Lower lobe of right lung (tissue), 2 donors: ENCODE results near the gene AVPR2. TPM values are rescaled to one million over a fixed set of nuclear protein-coding genes. Genes with fewer than 3 reads are reported as not detected.

Experiments used
- ATAC-seq, 2 donors: fragments of 200-7000 bp; cut with Tn5 transposase; one replicate each; pipeline ENCODE4 v1.9.1; 2020 to 2022; ENCODE audit warnings: mild to moderate bottlenecking in 2 of 2, moderate library complexity in 2 of 2
- DNase-seq: peaks from one replicate; pipeline ENCODE4 v3.0.0-alpha.2; 2020
- H3K27ac ChIP-seq: fragments of 200-600 bp; one replicate; pipeline ENCODE4 v1.8.0; 2022
- H3K27me3 ChIP-seq: fragments of 200-600 bp; one replicate; pipeline ENCODE4 v1.8.0; 2022; ENCODE audit warnings: low read depth
- H3K36me3 ChIP-seq: fragments of 200-600 bp; one replicate; pipeline ENCODE4 v1.8.0; 2022; ENCODE audit warnings: mild to moderate bottlenecking
- H3K4me1 ChIP-seq: fragments of 200-600 bp; one replicate; pipeline ENCODE4 v1.8.0; 2022
- H3K4me3 ChIP-seq: fragments of 200-600 bp; one replicate; pipeline ENCODE4 v1.8.0; 2022; ENCODE audit warnings: mild to moderate bottlenecking
- H3K9me3 ChIP-seq: fragments of 200-600 bp; one replicate; pipeline ENCODE4 v1.8.0; 2022
- CTCF ChIP-seq: fragments of 200-600 bp; IDR thresholded peaks from one replicate; pipeline ENCODE4 v1.8.0; 2022; ENCODE audit warnings: antibody characterized with exemption, mild to moderate bottlenecking
- intact Hi-C: fragments of 100-400 bp; cut with DNase I; formaldehyde crosslinking; loops from one replicate; pipeline ENCODE4 v1.11.0; 2022
- total RNA-seq: library from RNA; stranded (reverse); fragmentation: NEBNext Ultra II Directional; extraction: Animal tissue kit (Norgen Biotek cat#: 25700); gene quantifications from one replicate; pipeline ENCODE4 v1.2.1, GENCODE V29; 2021
- donor health status: DM: no; HTN: yes; CAD: no; lungs with severe emphysema.

AVPR2 gene
- total RNA-seq, 1 donor from 2014 or later: 1.9 TPM

- ATAC-seq: no peak
- intact Hi-C loops: no loop called here
- H3K9me3 ChIP-seq: no peaks in the 10 kb centered on the region
- H3K4me1 ChIP-seq: peaks cover 13% of the 10 kb centered on the region
- DNase-seq: no peak
- no peak for TF ChIP-seq CTCF
- no peak overlapping the region for H3K27ac ChIP-seq
- no peak overlapping the region for H3K4me3 ChIP-seq
- no peaks in the 10 kb centered on the region for H3K27me3 ChIP-seq
- H3K36me3 ChIP-seq: peaks cover 8% of the 10 kb centered on the region
Observed at GRCh38 chrX:153908219-153908860, 3.9 kb downstream of the AVPR2 start.

GRCh38 chrX:153909024-153909979, 4.8 kb downstream of the AVPR2 start:
- Histone ChIP-seq H3K9me3 (no peaks in the 10 kb centered on the region), H3K36me3 (peaks cover 8% of the 10 kb centered on the region), H3K27me3 (no peaks in the 10 kb centered on the region), H3K27ac (no peak overlapping the region), H3K4me1 (peaks cover 8% of the 10 kb centered on the region), H3K4me3 (no peak overlapping the region)
- ATAC-seq (no peak), DNase-seq (no peak)
- intact Hi-C loops: no loop called here
- no peak for TF ChIP-seq CTCF

- no peaks in the 10 kb centered on the region for H3K27me3 ChIP-seq
- TF ChIP-seq CTCF: no peak
- H3K36me3 ChIP-seq: peaks cover 8% of the 10 kb centered on the region
- ATAC-seq: no peak
- DNase-seq: no peak
- no peak overlapping the region for H3K4me3 ChIP-seq
- H3K27ac ChIP-seq: no peak overlapping the region
- H3K9me3 ChIP-seq: no peaks in the 10 kb centered on the region
- H3K4me1 ChIP-seq: peaks cover 2% of the 10 kb centered on the region
- intact Hi-C loops: no loop called here
Observed at GRCh38 chrX:153909980-153910360, 5.5 kb downstream of the AVPR2 start.

- H3K4me1 ChIP-seq: no peaks in the 10 kb centered on the region
- H3K27ac ChIP-seq: no peak overlapping the region
- no peaks in the 10 kb centered on the region for H3K9me3 ChIP-seq
- H3K4me3 ChIP-seq: no peak overlapping the region
- DNase-seq (no peak), ATAC-seq (no peak)
- no peak for TF ChIP-seq CTCF
- intact Hi-C loops: no loop called here
- H3K27me3 ChIP-seq: no peaks in the 10 kb centered on the region
- H3K36me3 ChIP-seq: peaks cover 8% of the 10 kb centered on the region
Observed at GRCh38 chrX:153910446-153910845, 6.0 kb downstream of the AVPR2 start.

- no peaks in the 10 kb centered on the region for H3K27me3 ChIP-seq
- no peaks in the 10 kb centered on the region for H3K4me1 ChIP-seq
- H3K4me3 ChIP-seq: no peak overlapping the region
- DNase-seq (no peak), ATAC-seq (no peak)
- peaks cover 8% of the 10 kb centered on the region for H3K36me3 ChIP-seq
- no peak for TF ChIP-seq CTCF
- no peaks in the 10 kb centered on the region for H3K9me3 ChIP-seq
- intact Hi-C loops: no loop called here
- no peak overlapping the region for H3K27ac ChIP-seq
Observed at GRCh38 chrX:153911798-153912197, 7.3 kb downstream of the AVPR2 start.
